ENCODE data around the gene CAPN12.

CAPN12 gene

DNA sequence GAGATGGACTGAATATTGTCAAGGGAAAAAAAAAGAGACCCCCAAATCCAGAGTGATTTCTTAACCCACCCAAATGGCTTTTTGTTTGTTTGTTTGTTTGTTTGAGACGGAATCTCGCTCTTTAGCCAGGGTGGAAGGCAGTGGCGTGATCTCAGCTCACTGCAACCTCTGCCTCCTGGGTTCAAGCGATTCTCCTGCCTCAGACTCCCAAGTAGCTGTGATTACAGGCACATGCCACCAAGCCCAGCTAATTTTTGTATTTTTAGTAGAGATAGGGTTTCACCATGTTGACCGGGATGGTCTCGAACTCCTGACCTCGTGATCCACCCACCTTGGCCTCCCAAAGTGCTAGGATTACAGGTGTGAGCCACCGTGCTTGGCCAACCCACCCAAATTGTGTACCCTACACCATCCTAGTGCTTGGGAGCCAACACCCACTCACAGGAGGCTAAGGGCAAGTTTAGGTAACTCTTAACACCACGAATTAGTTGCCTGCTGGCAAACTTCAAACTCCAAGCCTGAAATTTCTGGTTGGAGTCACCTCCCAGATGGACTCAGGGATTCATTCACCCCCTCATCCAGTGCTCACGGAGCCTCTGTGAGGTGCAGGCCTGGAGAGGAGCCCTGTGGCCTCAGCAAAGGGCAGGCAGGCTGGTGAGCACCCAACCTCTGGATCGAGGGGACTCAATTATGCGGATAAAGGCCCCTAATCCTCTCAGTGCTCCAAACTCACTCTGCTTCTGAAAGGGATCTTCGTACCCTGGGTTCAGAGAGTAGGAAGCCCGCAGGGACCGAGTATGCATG lies 59.2 kb downstream of the CAPN12 start:
- TF ChIP-seq CTCF (IDR thresholded peaks at IDR 0.05; ENCODE audit: insufficient read depth, low read length, poor library complexity, severe bottlenecking) = no peak
- DNase-seq (ENCODE audit: extremely low read depth, insufficient read length) = no peak
- H3K36me3 ChIP-seq (ENCODE audit: control insufficient read depth, insufficient read depth, low read length) = no peaks in the 10 kb centered on the region; the same call in none of the 2 replicates
- H3K4me3 ChIP-seq (replicated peaks; ENCODE audit: low read depth, low read length) = no peak overlapping the region
- H3K27me3 ChIP-seq (replicated peaks; ENCODE audit: control insufficient read depth, insufficient read depth, low read length) = no peaks in the 10 kb centered on the region

- DNase-seq (ENCODE audit: extremely low read depth, insufficient read length) = peak; percentile 54
- Histone ChIP-seq H3K36me3 (ENCODE audit: control insufficient read depth, insufficient read depth, low read length) (no peaks in the 10 kb centered on the region; the same call in 1 of the 2 replicates), H3K4me3 (replicated peaks; ENCODE audit: low read depth, low read length) (no peak overlapping the region), H3K27me3 (replicated peaks; ENCODE audit: control insufficient read depth, insufficient read depth, low read length) (no peaks in the 10 kb centered on the region)
- TF ChIP-seq CTCF (IDR thresholded peaks at IDR 0.05; ENCODE audit: insufficient read depth, low read length, poor library complexity, severe bottlenecking) = no peak
Measured at GRCh38 chr19:38684078-38684861, 60.0 kb downstream of the CAPN12 start.

DNA sequence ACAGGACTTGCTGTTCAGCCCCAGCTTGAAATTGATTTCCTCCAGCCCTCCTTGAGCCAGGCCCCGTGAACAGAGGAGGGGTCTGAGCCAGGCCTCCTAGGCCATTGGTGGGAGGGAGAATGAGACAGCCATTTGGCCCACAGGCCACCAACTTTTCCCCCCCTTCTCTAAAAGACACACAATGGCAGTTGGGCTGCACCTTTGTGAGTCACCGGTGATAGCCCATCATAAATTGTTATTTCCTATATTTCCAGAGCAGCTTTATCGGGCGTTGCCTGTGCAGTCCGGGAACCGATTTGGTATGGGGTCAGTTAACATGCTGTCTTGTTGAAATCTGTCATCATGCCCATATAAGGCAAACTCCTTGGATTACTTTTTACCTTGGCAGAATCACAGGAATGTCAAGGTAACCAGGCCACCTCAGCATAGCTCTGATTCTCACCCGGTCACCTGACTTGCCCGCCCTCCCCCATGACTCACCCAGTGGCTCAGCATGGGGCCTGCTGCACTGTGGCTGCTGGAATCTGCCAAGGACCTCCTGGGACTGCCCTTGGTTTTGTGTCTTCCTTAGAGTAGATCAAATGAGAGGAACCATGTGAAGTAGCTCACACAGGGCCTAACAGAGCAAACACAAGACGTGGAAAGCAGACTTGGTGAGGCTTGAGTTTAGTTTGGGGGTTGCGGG lies 60.7 kb downstream of the CAPN12 start:
- Histone ChIP-seq H3K36me3 (ENCODE audit: control insufficient read depth, insufficient read depth, low read length) (no peaks in the 10 kb centered on the region; the same call in 1 of the 2 replicates), H3K4me3 (replicated peaks; ENCODE audit: low read depth, low read length) (no peak overlapping the region), H3K27me3 (replicated peaks; ENCODE audit: control insufficient read depth, insufficient read depth, low read length) (no peaks in the 10 kb centered on the region)
- no peak for DNase-seq (ENCODE audit: extremely low read depth, insufficient read length)
- no peak for TF ChIP-seq CTCF (IDR thresholded peaks at IDR 0.05; ENCODE audit: insufficient read depth, low read length, poor library complexity, severe bottlenecking)

GRCh38 chr19:38682872-38683392 lies 61.3 kb downstream of the CAPN12 start:
- no peak for DNase-seq (ENCODE audit: extremely low read depth, insufficient read length)
- Histone ChIP-seq H3K4me3 (replicated peaks; ENCODE audit: low read depth, low read length) (no peak overlapping the region), H3K36me3 (ENCODE audit: control insufficient read depth, insufficient read depth, low read length) (no peaks in the 10 kb centered on the region; the same call in 1 of the 2 replicates), H3K27me3 (replicated peaks; ENCODE audit: control insufficient read depth, insufficient read depth, low read length) (no peaks in the 10 kb centered on the region)
- no peak for TF ChIP-seq CTCF (IDR thresholded peaks at IDR 0.05; ENCODE audit: insufficient read depth, low read length, poor library complexity, severe bottlenecking)

DNA sequence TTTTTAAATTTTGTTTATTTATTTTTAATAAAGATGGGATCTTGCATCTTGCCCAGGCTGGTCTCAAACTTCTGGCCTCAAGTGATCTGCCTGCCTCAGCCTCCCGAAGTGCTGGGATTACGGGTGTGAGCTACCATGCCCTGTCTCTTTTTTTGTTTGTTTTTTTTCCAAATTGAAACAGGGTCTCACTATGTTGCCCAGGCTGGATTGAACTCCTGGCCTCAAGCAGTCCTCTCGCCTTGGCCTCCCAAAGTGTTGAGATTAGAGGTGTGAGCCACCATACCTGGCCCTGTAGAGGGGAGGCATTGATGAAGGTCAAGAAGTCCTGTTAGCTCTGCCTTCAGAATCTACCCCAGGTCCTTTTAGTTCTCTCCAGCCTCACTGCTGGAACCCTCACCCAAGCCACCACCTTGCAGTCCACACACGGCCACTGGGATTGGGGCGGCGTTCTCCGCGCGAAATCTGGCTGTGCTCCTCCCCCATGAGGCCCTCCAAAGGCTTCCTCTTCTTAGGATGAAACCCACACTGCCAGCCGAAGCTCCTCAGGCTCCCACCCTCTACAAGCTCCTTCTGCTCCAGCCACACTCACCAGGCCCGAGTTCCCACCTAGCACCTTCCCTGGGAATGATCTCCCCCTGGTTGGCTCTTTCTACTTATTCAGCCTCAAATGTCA lies 61.9 kb downstream of the CAPN12 start:
- TF ChIP-seq CTCF (IDR thresholded peaks at IDR 0.05; ENCODE audit: insufficient read depth, low read length, poor library complexity, severe bottlenecking) = no peak
- Histone ChIP-seq H3K36me3 (ENCODE audit: control insufficient read depth, insufficient read depth, low read length) (no peaks in the 10 kb centered on the region), H3K4me3 (replicated peaks; ENCODE audit: low read depth, low read length) (no peak overlapping the region), H3K27me3 (replicated peaks; ENCODE audit: control insufficient read depth, insufficient read depth, low read length) (no peaks in the 10 kb centered on the region)
- no peak for DNase-seq (ENCODE audit: extremely low read depth, insufficient read length)

Measured in GM06990 (cell line).